ENCODE data around the gene PIK3C2A.

PIK3C2A gene

DNA sequence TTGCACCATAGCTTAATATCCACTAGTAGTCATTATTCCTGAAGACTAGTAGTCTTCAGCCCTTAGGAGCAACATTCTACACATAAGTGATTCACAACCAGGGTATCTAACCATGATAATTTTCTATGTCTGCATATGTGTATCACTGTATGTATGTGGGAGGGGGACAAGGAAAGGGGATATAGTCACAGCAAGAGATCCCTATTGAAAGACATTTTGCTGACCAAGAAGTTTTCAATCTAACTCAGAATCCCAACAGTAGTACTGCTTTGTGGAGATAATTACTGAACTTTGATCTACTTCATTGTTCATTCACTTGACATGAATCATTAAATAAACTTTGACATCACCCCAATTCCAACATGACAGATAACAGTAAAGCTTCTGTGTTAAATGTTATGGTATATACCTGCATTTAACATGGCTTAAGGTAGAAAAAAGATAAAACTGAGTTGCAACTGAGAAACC is 10.3 kb downstream of the PIK3C2A start:
- no peak overlapping the region for H3K27ac ChIP-seq (ENCODE audit: low read depth, low read length, poor library complexity, severe bottlenecking)
- H3F3A ChIP-seq (ENCODE audit: insufficient read depth, low read length), result no peaks in the 10 kb centered on the region; the same call in 1 of the 2 replicates
- peaks cover 50% of the 10 kb centered on the region for H3K79me2 ChIP-seq (ENCODE audit: insufficient read depth, low read length)
- H3K4me1 ChIP-seq (ENCODE audit: insufficient read depth, low read length, severe bottlenecking), result peaks cover 21% of the 10 kb centered on the region
- H3K9me3 ChIP-seq (ENCODE audit: low read length), result no peaks in the 10 kb centered on the region
- H3K9ac ChIP-seq (ENCODE audit: low read length), result no peak overlapping the region
- no peak overlapping the region for H3K4me2 ChIP-seq (ENCODE audit: low read length)
- H3K27me3 ChIP-seq (ENCODE audit: insufficient read depth, low read length), result no peaks in the 10 kb centered on the region
- H4K20me1 ChIP-seq (ENCODE audit: insufficient read depth, low read length), result no peaks in the 10 kb centered on the region
- H3K4me3 ChIP-seq (ENCODE audit: low read depth, low read length, poor library complexity, severe bottlenecking), result no peak overlapping the region
- no peak for TF ChIP-seq EZH2 (IDR thresholded peaks at IDR 0.05; ENCODE audit: borderline replicate concordance, low read length)
- TF ChIP-seq, protein P1, sequence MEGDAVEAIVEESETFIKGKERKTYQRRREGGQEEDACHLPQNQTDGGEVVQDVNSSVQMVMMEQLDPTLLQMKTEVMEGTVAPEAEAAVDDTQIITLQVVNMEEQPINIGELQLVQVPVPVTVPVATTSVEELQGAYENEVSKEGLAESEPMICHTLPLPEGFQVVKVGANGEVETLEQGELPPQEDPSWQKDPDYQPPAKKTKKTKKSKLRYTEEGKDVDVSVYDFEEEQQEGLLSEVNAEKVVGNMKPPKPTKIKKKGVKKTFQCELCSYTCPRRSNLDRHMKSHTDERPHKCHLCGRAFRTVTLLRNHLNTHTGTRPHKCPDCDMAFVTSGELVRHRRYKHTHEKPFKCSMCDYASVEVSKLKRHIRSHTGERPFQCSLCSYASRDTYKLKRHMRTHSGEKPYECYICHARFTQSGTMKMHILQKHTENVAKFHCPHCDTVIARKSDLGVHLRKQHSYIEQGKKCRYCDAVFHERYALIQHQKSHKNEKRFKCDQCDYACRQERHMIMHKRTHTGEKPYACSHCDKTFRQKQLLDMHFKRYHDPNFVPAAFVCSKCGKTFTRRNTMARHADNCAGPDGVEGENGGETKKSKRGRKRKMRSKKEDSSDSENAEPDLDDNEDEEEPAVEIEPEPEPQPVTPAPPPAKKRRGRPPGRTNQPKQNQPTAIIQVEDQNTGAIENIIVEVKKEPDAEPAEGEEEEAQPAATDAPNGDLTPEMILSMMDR (IDR thresholded peaks at IDR 0.05; ENCODE audit: low read length), result no peak
- H3K9me2 ChIP-seq (ENCODE audit: low read depth, low read length), result no peaks in the 10 kb centered on the region
- H2AFZ ChIP-seq (ENCODE audit: low read length), result no peak overlapping the region
- peaks cover 41% of the 10 kb centered on the region for H3K36me3 ChIP-seq (ENCODE audit: insufficient read depth, low read length)

DNA sequence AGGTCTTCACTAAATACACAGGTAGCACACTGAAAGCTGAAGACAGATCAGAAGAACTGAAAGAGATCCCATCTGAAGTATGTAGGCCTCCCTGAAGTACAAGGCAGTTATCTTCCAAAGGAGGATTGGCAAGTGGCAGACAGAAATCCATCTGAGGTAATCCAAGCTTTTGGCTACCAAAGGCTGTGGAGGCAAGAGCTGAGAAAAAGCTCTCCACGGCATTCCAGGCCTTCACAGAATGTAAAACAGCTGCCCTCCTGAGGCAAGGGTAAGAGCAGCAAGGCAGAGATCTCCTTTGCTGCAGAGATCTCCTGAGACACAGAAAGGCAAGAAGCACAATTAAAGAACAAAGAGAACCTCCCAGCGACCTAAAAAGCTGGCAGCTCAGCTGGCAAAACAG is 19.1 kb downstream of the PIK3C2A start:
- H3K36me3 ChIP-seq (ENCODE audit: insufficient read depth, low read length), result peaks cover 36% of the 10 kb centered on the region
- TF ChIP-seq, protein P1 (IDR thresholded peaks at IDR 0.05; ENCODE audit: low read length), result peak; percentile 21; the same call in 1 of the 2 replicates
- no peak for TF ChIP-seq EZH2 (IDR thresholded peaks at IDR 0.05; ENCODE audit: borderline replicate concordance, low read length)
- H3K27me3 ChIP-seq (ENCODE audit: insufficient read depth, low read length), result no peaks in the 10 kb centered on the region
- no peak overlapping the region for H3K4me3 ChIP-seq (ENCODE audit: low read depth, low read length, poor library complexity, severe bottlenecking)
- H3K9me3 ChIP-seq (ENCODE audit: low read length), result no peaks in the 10 kb centered on the region
- no peak overlapping the region for H3K27ac ChIP-seq (ENCODE audit: low read depth, low read length, poor library complexity, severe bottlenecking)
- no peak overlapping the region for H2AFZ ChIP-seq (ENCODE audit: low read length)
- peaks cover 52% of the 10 kb centered on the region for H3K79me2 ChIP-seq (ENCODE audit: insufficient read depth, low read length)
- H3F3A ChIP-seq (ENCODE audit: insufficient read depth, low read length), result no peaks in the 10 kb centered on the region
- H4K20me1 ChIP-seq (ENCODE audit: insufficient read depth, low read length), result no peaks in the 10 kb centered on the region
- H3K4me1 ChIP-seq (ENCODE audit: insufficient read depth, low read length, severe bottlenecking), result no peaks in the 10 kb centered on the region
- H3K9ac ChIP-seq (ENCODE audit: low read length), result no peak overlapping the region
- no peaks in the 10 kb centered on the region for H3K9me2 ChIP-seq (ENCODE audit: low read depth, low read length)
- H3K4me2 ChIP-seq (ENCODE audit: low read length), result no peak overlapping the region

DNA sequence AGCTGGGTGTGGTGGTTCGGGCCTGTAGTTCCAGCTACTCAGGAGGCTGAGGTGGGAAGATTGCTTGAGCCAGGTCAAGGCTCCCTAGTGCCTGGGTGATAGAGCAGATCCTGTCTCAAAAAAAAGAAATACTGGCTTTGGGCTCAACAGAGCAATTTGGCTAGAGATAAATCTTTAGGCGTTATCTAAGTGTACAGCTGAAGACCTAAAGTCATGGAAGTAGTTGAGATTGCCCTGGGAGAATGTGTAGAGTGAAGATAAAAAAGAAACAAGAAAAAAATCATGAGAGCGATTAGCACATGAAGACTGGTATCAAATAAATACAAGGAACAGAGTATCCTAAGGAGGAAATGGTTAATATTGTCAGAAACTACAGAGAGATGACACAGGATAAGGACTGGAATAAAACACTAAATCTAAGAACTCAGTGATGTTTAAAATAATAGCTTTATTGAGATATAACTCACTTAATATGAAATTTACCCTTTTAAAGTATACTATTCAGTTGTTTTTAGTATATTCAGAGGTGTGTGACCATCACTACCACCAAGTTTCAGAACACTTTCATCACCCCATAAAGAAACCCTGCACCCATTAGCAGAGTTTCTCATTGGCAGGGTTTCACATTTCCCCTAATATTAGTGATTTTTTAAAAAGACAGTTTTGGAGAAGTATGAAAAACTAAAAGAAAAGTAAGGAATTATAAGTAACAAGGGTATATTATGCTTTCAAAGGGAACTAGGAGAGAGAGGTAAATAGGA is 20.7 kb downstream of the PIK3C2A start:
- H3K4me2 ChIP-seq (ENCODE audit: low read length), result no peak overlapping the region
- peaks cover 29% of the 10 kb centered on the region; the same call in 1 of the 2 replicates for H3K36me3 ChIP-seq (ENCODE audit: insufficient read depth, low read length)
- H4K20me1 ChIP-seq (ENCODE audit: insufficient read depth, low read length), result no peaks in the 10 kb centered on the region
- no peak overlapping the region for H3K27ac ChIP-seq (ENCODE audit: low read depth, low read length, poor library complexity, severe bottlenecking)
- no peak overlapping the region for H2AFZ ChIP-seq (ENCODE audit: low read length)
- no peaks in the 10 kb centered on the region for H3K27me3 ChIP-seq (ENCODE audit: insufficient read depth, low read length)
- no peak overlapping the region for H3K9ac ChIP-seq (ENCODE audit: low read length)
- TF ChIP-seq, protein P1 (IDR thresholded peaks at IDR 0.05; ENCODE audit: low read length), result no peak
- no peak for TF ChIP-seq EZH2 (IDR thresholded peaks at IDR 0.05; ENCODE audit: borderline replicate concordance, low read length)
- H3K4me3 ChIP-seq (ENCODE audit: low read depth, low read length, poor library complexity, severe bottlenecking), result no peak overlapping the region
- no peaks in the 10 kb centered on the region for H3K4me1 ChIP-seq (ENCODE audit: insufficient read depth, low read length, severe bottlenecking)
- no peaks in the 10 kb centered on the region for H3K9me3 ChIP-seq (ENCODE audit: low read length)
- H3K79me2 ChIP-seq (ENCODE audit: insufficient read depth, low read length), result peaks cover 56% of the 10 kb centered on the region
- no peaks in the 10 kb centered on the region for H3F3A ChIP-seq (ENCODE audit: insufficient read depth, low read length)
- no peaks in the 10 kb centered on the region for H3K9me2 ChIP-seq (ENCODE audit: low read depth, low read length)

Measured in OCI-LY1 (cell line).